RWPE1 (cell line): ENCODE data around the gene GPX2.

Experiments used
- CTCF ChIA-PET: fragments of 350-600 bp; sonication (Branson Sonifier 250); formaldehyde crosslinking; extraction: SDS; loops from one replicate; lab custom pipeline; 2021; lab: Yijun Ruan, JAX
- POLR2A ChIA-PET: fragments of 400-600 bp; formaldehyde crosslinking; extraction: SDS; loops from one replicate; lab custom pipeline; 2020; ENCODE audit warnings: antibody characterized with exemption; ENCODE audit not compliant: low non-redundant PET; lab: Yijun Ruan, JAX
- DNase-seq: peaks from one replicate; pipeline ENCODE4 v3.0.0; 2012; ENCODE audit warnings: low spot score
- H3K27ac ChIP-seq: fragments of 450-650 bp; 2 replicates; pipeline ENCODE4 v1.5.1; 2017
- CTCF ChIP-seq: fragments of 450-650 bp; conservative IDR thresholded peaks from 2 replicates; pipeline ENCODE4 v1.5.1; 2017; ENCODE audit warnings: low read depth, mild to moderate bottlenecking

The GPX2 gene

GRCh38 chr14:64944861-64945260 is 2.3 kb upstream of the GPX2 start:
- no peak for DNase-seq
- POLR2A ChIA-PET: no interaction called here
- CTCF ChIA-PET: no interaction called here
- no peak overlapping the region for H3K27ac ChIP-seq
- TF ChIP-seq CTCF: no peak

- no peak for DNase-seq
- H3K27ac ChIP-seq: no peak overlapping the region
- TF ChIP-seq CTCF: no peak
- POLR2A ChIA-PET: no interaction called here
- CTCF ChIA-PET: no interaction called here
These were observed 1.5 kb upstream of the GPX2 start for GRCh38 chr14:64944041-64944440.

- no peak overlapping the region for H3K27ac ChIP-seq
- no peak for DNase-seq
- POLR2A ChIA-PET: no interaction called here
- CTCF ChIA-PET: no interaction called here
- TF ChIP-seq CTCF: no peak
These were observed 1.0 kb upstream of the GPX2 start for GRCh38 chr14:64943556-64943955.

- POLR2A ChIA-PET: no interaction called here
- CTCF ChIA-PET: interaction anchor here (0.6 kb wide), 1 partner anchor 278 kb away, joined by 4 read pairs; no protein-coding TSS in a partner anchor
- no peak for DNase-seq
- no peak for TF ChIP-seq CTCF
- no peak overlapping the region for H3K27ac ChIP-seq
These were observed 2.1 kb downstream of the GPX2 start for GRCh38 chr14:64940336-64940910.

GRCh38 chr14:64939817-64940190 is 2.7 kb downstream of the GPX2 start:
- DNase-seq: no peak
- TF ChIP-seq CTCF: no peak
- ChIA-PET POLR2A (no interaction called here), CTCF (no interaction called here)
- no peak overlapping the region for H3K27ac ChIP-seq

- ChIA-PET CTCF (no interaction called here), POLR2A (no interaction called here)
- H3K27ac ChIP-seq: no peak overlapping the region
- no peak for TF ChIP-seq CTCF
- DNase-seq: no peak
These were observed 3.4 kb downstream of the GPX2 start for GRCh38 chr14:64938972-64939816.
